Natural killer cell treated with Interleukin-12 subunit alpha and Interleukin-12 subunit beta and Interleukin-15 and Interleukin-18, amount 100 ng/mL, for 72 hours (primary cell): ENCODE measurements around the gene CSN3. TPM values are rescaled to one million over a fixed set of nuclear protein-coding genes. Genes with fewer than 3 reads are reported as not detected.
"Not testable (repeated sequence)": the region's sequence is repeated elsewhere in the genome, so short reads cannot be mapped to it uniquely, and the experiment has no call there.

Experiments
- ATAC-seq, 2 donors: fragments of 150-1000 bp; cut with Tn5 transposase in 1 of 2; sonication (Bioruptor Pico), chemical (Tn5 transposase) in 1 of 2; 2 replicates each; pipeline ENCODE4 v1.10.0; 2021
- DNase-seq: peaks from one replicate; pipeline ENCODE4 v3.0.0; 2022; ENCODE audit warnings: low spot score
- H3K27ac Mint-ChIP-seq, 2 donors: 1 replicate in 1 of 2; 2 replicates in 1 of 2; pipeline ENCODE4 v1.8.0; 2022; ENCODE audit warnings: mixed read lengths in 2 of 2, mild to moderate bottlenecking in 1 of 2, moderate library complexity in 1 of 2
- H3K27me3 Mint-ChIP-seq, 2 donors: 1 replicate in 1 of 2; 2 replicates in 1 of 2; pipeline ENCODE4 v1.8.0; 2022; ENCODE audit warnings: mixed read lengths in 2 of 2
- H3K36me3 Mint-ChIP-seq: one replicate; pipeline ENCODE4 v1.8.0; 2022; ENCODE audit warnings: mixed read lengths
- H3K4me1 Mint-ChIP-seq, 2 donors: 1 replicate in 1 of 2; 2 replicates in 1 of 2; pipeline ENCODE4 v1.8.0; 2022; ENCODE audit warnings: low read depth in 2 of 2, mixed read lengths in 2 of 2, mild to moderate bottlenecking in 1 of 2
- H3K4me3 Mint-ChIP-seq: one replicate; pipeline ENCODE4 v1.8.0; 2022; ENCODE audit warnings: mixed read lengths
- H3K9me3 Mint-ChIP-seq: 2 replicates; pipeline ENCODE4 v1.8.0; 2022; ENCODE audit warnings: mixed read lengths
- total RNA-seq, 2 donors: library from RNA; stranded (reverse); gene quantifications; one replicate each; pipeline ENCODE4 v1.2.3, GENCODE V29; 2022

The CSN3 gene
- total RNA-seq, result not detected

GRCh38 chr4:70242297-70242696 lies at the start of gene CSN3:
TSS of gene CSN3 (plus strand) at chr4:70242597. CDS start at chr4:70244820, 2,223 bp downstream.
- H3K36me3 Mint-ChIP-seq, H3K4me1 Mint-ChIP-seq, H3K4me3 Mint-ChIP-seq, H3K9me3 Mint-ChIP-seq, H3K27ac Mint-ChIP-seq, H3K27me3 Mint-ChIP-seq, ATAC-seq, DNase-seq: not testable (repeated sequence)

GRCh38 chr4:70192895-70193294 lies 49.5 kb upstream of the CSN3 start:
- Mint-ChIP-seq H3K4me1 (no peaks in the 10 kb centered on the region), H3K27me3 (no peaks in the 10 kb centered on the region), H3K4me3 (no peak overlapping the region), H3K36me3 (no peaks in the 10 kb centered on the region), H3K9me3 (no peaks in the 10 kb centered on the region), H3K27ac (no peak overlapping the region)
- ATAC-seq (no peak), DNase-seq (no peak)

GRCh38 chr4:70195425-70195824 lies 47.0 kb upstream of the CSN3 start, which contains the start of gene ODAM:
TSS of gene ODAM (plus strand) at chr4:70195725. CDS start at chr4:70196544, 819 bp downstream.
- no peaks in the 10 kb centered on the region for H3K4me1 Mint-ChIP-seq
- H3K4me3 Mint-ChIP-seq, result no peak within 1 kb of the TSS
- no peaks in the 10 kb centered on the region for H3K9me3 Mint-ChIP-seq
- H3K27ac Mint-ChIP-seq, result no peak within 1 kb of the TSS
- ATAC-seq (no peak), DNase-seq (no peak)
- H3K36me3 Mint-ChIP-seq, result no peaks in the 10 kb centered on the region
- no peaks in the 10 kb centered on the region for H3K27me3 Mint-ChIP-seq

- Mint-ChIP-seq H3K27me3 (no peaks in the 10 kb centered on the region), H3K27ac (no peak overlapping the region), H3K36me3 (no peaks in the 10 kb centered on the region), H3K4me3 (no peak overlapping the region), H3K4me1 (no peaks in the 10 kb centered on the region), H3K9me3 (no peaks in the 10 kb centered on the region)
- ATAC-seq (no peak), DNase-seq (no peak)
These were observed 45.5 kb upstream of the CSN3 start for GRCh38 chr4:70196857-70197256.

GRCh38 chr4:70197842-70198241 lies 44.6 kb upstream of the CSN3 start:
- ATAC-seq (no peak), DNase-seq (no peak)
- Mint-ChIP-seq H3K4me3 (no peak overlapping the region), H3K9me3 (no peaks in the 10 kb centered on the region), H3K36me3 (no peaks in the 10 kb centered on the region), H3K4me1 (no peaks in the 10 kb centered on the region), H3K27ac (no peak overlapping the region), H3K27me3 (no peaks in the 10 kb centered on the region)

GRCh38 chr4:70203601-70204000 lies 38.8 kb upstream of the CSN3 start:
- Mint-ChIP-seq H3K27ac (no peak overlapping the region), H3K4me3 (no peak overlapping the region), H3K4me1 (no peaks in the 10 kb centered on the region), H3K27me3 (no peaks in the 10 kb centered on the region), H3K36me3 (no peaks in the 10 kb centered on the region), H3K9me3 (peaks cover 4% of the 10 kb centered on the region)
- no peak for DNase-seq
- no peak for ATAC-seq

- not testable (repeated sequence) for H3K4me3 Mint-ChIP-seq, H3K9me3 Mint-ChIP-seq, ATAC-seq, H3K27ac Mint-ChIP-seq, H3K27me3 Mint-ChIP-seq, H3K36me3 Mint-ChIP-seq, DNase-seq, H3K4me1 Mint-ChIP-seq
These were observed 29.6 kb upstream of the CSN3 start for GRCh38 chr4:70212752-70213151.

GRCh38 chr4:70216109-70216508 lies 26.3 kb upstream of the CSN3 start:
- ATAC-seq, H3K27ac Mint-ChIP-seq, H3K4me1 Mint-ChIP-seq, H3K36me3 Mint-ChIP-seq, H3K4me3 Mint-ChIP-seq, H3K27me3 Mint-ChIP-seq, H3K9me3 Mint-ChIP-seq, DNase-seq: not testable (repeated sequence)

GRCh38 chr4:70216550-70216949 lies 25.8 kb upstream of the CSN3 start:
- not testable (repeated sequence) for H3K27me3 Mint-ChIP-seq, DNase-seq, H3K27ac Mint-ChIP-seq, H3K4me3 Mint-ChIP-seq, H3K36me3 Mint-ChIP-seq, H3K4me1 Mint-ChIP-seq, H3K9me3 Mint-ChIP-seq, ATAC-seq

GRCh38 chr4:70221389-70221788 lies 21.0 kb upstream of the CSN3 start:
- not testable (repeated sequence) for H3K27ac Mint-ChIP-seq, H3K4me1 Mint-ChIP-seq, H3K36me3 Mint-ChIP-seq, H3K9me3 Mint-ChIP-seq, ATAC-seq, H3K27me3 Mint-ChIP-seq, DNase-seq, H3K4me3 Mint-ChIP-seq

GRCh38 chr4:70221818-70222217 lies 20.6 kb upstream of the CSN3 start:
- not testable (repeated sequence) for H3K27me3 Mint-ChIP-seq, H3K4me1 Mint-ChIP-seq, H3K27ac Mint-ChIP-seq, H3K36me3 Mint-ChIP-seq, ATAC-seq, H3K4me3 Mint-ChIP-seq, H3K9me3 Mint-ChIP-seq, DNase-seq

- no peak within 1 kb of the TSS for H3K4me3 Mint-ChIP-seq
- peaks cover 9% of the 10 kb centered on the region for H3K9me3 Mint-ChIP-seq
- H3K27ac Mint-ChIP-seq, result no peak within 1 kb of the TSS
- DNase-seq (no peak), ATAC-seq (no peak)
- no peaks in the 10 kb centered on the region for H3K4me1 Mint-ChIP-seq
- no peaks in the 10 kb centered on the region for H3K36me3 Mint-ChIP-seq
- H3K27me3 Mint-ChIP-seq, result no peaks in the 10 kb centered on the region
These were observed 16.6 kb upstream of the CSN3 start, which contains the start of gene FDCSP for GRCh38 chr4:70225824-70226223. TSS of gene FDCSP (plus strand) at chr4:70226124. CDS start at chr4:70231195, 5,071 bp downstream.

GRCh38 chr4:70236125-70236524 lies 6.3 kb upstream of the CSN3 start:
- H3K9me3 Mint-ChIP-seq, result no peaks in the 10 kb centered on the region
- H3K36me3 Mint-ChIP-seq, result no peaks in the 10 kb centered on the region
- H3K4me1 Mint-ChIP-seq, result no peaks in the 10 kb centered on the region
- ATAC-seq, result no peak
- DNase-seq, result no peak
- no peak overlapping the region for H3K4me3 Mint-ChIP-seq
- H3K27ac Mint-ChIP-seq, result no peak overlapping the region
- H3K27me3 Mint-ChIP-seq, result no peaks in the 10 kb centered on the region

GRCh38 chr4:70239131-70239883 lies 3.1 kb upstream of the CSN3 start:
- H3K4me1 Mint-ChIP-seq, result no peaks in the 10 kb centered on the region
- no peaks in the 10 kb centered on the region for H3K27me3 Mint-ChIP-seq
- H3K36me3 Mint-ChIP-seq, result no peaks in the 10 kb centered on the region
- no peak for DNase-seq
- no peak overlapping the region for H3K27ac Mint-ChIP-seq
- no peak for ATAC-seq
- no peaks in the 10 kb centered on the region for H3K9me3 Mint-ChIP-seq
- no peak overlapping the region for H3K4me3 Mint-ChIP-seq
